Lower leg skin (tissue), 4 donors: Measurements from ENCODE around the gene DPP6. TPM values are rescaled to one million over a fixed set of nuclear protein-coding genes. Genes with fewer than 3 reads are reported as not detected.

Source experiments
- DNase-seq, 2 donors: peaks; one replicate each; pipeline ENCODE4 v3.0.0-alpha.2; 2019; ENCODE audit warnings: low spot score in 2 of 2
- H3K4me3 ChIP-seq: fragments of 200-600 bp; sonication (generic); 2 replicates; pipeline ENCODE4 v1.5.1; 2017; ENCODE audit warnings: mild to moderate bottlenecking, low read depth; ENCODE audit not compliant: poor library complexity, severe bottlenecking
- POLR2A ChIP-seq, 2 donors: fragments of 450-650 bp; IDR thresholded peaks; one replicate each; pipeline ENCODE4 v1.6.1; 2016 to 2017; ENCODE audit warnings: antibody characterized with exemption in 2 of 2, mild to moderate bottlenecking in 1 of 2, moderate library complexity in 1 of 2
- WGBS, 2 donors: methylation state at CpG; one replicate each; pipeline ENCODE4 v1.1.5; 2018; 5-methylcytosine and 5-hydroxymethylcytosine counted together
- intact Hi-C: fragments of 100-400 bp; cut with DNase I; formaldehyde crosslinking; loops from one replicate; pipeline ENCODE4 v1.15.0; 2023; ENCODE audit warnings: low total_unique reads
- total RNA-seq, 4 donors: library from RNA; depleted of rRNA; stranded (reverse); fragments of >200 nt; gene quantifications; one replicate each; pipeline ENCODE4 v1.1.0, GENCODE V29; 2016
- TF ChIP-seq, protein P1 (sequence below), 3 donors: fragments of 450-650 bp; IDR thresholded peaks; one replicate each; pipeline ENCODE4 v1.5.1; 2016; ENCODE audit warnings: antibody characterized with exemption in 3 of 3, mild to moderate bottlenecking in 3 of 3, moderate library complexity in 2 of 3

Gene DPP6
- total RNA-seq, 4 donors from 2014 or later: 1.0 to 4.5 (median 2.9) TPM

DNA sequence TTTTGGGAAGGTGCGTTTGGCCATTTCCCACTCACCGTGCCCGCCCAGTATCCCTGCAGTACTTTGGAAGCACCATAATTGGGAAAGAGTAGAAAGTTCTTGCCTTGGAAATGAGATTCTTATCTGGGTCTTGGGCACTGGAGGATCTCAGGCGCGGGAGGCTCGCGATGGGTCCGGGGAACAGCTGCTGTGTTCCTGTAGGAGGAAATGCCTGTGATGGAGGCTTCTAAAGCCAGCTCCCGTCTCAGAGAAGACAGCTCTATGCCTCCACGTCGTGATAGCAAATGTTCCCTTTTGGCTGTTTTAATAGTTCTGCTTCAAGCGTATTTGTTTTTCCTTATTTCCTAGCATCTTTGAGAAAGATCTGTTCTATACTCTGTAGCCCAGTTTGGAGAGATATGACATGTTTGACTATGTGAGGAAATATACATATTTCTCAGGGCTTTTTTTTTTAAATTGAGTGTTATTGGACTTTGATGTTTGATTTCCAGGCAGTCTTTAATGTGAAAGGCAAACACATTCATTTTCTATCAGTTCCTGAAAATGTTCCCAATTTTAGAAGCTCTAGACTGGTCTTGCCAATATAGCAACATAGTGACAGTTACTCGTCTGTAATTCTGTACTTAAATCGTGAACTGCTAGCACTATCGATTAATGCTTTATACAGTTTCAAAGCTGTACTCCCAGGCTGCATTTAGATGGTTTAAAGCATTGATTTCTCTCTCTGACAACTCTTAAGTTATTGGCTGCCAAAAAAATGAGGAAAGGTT is 280.8 kb downstream of the DPP6 start:
- WGBS, 2 donors: 81% methylated on average over 15 of the region's 15 CpGs
- DNase-seq: no peak
- H3K4me3 ChIP-seq: no peak overlapping the region
- TF ChIP-seq POLR2A (IDR thresholded peaks at IDR 0.05): no peak
- TF ChIP-seq, protein P1, sequence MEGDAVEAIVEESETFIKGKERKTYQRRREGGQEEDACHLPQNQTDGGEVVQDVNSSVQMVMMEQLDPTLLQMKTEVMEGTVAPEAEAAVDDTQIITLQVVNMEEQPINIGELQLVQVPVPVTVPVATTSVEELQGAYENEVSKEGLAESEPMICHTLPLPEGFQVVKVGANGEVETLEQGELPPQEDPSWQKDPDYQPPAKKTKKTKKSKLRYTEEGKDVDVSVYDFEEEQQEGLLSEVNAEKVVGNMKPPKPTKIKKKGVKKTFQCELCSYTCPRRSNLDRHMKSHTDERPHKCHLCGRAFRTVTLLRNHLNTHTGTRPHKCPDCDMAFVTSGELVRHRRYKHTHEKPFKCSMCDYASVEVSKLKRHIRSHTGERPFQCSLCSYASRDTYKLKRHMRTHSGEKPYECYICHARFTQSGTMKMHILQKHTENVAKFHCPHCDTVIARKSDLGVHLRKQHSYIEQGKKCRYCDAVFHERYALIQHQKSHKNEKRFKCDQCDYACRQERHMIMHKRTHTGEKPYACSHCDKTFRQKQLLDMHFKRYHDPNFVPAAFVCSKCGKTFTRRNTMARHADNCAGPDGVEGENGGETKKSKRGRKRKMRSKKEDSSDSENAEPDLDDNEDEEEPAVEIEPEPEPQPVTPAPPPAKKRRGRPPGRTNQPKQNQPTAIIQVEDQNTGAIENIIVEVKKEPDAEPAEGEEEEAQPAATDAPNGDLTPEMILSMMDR (IDR thresholded peaks at IDR 0.05): no peak
- intact Hi-C loops: no loop called here

DNA sequence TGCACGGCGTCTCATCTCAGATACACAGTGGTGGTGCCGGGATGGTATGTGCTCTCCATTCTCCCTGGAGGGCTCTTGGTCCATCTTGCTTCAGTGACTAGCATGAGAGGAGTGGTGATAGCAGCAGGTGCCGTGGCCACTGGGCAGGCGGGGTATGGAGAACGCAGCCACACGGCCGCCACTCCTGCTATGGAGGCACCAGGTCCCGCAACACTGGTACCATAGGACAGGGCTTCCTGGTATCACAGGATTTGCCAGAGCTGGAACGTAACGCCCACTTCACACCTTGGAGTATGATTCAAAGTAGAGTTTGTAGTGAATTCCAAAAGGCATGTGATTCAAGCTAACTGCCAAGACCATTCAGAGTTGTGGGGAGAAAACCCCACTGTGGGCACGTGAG is 284.1 kb downstream of the DPP6 start:
- no peak for DNase-seq
- H3K4me3 ChIP-seq: no peak overlapping the region
- intact Hi-C loops: no loop called here
- WGBS, 2 donors: 89 to 90% methylated on average over 12 of the region's 12 CpGs
- TF ChIP-seq, protein P1 (IDR thresholded peaks at IDR 0.05): no peak
- TF ChIP-seq POLR2A (IDR thresholded peaks at IDR 0.05): no peak

DNA sequence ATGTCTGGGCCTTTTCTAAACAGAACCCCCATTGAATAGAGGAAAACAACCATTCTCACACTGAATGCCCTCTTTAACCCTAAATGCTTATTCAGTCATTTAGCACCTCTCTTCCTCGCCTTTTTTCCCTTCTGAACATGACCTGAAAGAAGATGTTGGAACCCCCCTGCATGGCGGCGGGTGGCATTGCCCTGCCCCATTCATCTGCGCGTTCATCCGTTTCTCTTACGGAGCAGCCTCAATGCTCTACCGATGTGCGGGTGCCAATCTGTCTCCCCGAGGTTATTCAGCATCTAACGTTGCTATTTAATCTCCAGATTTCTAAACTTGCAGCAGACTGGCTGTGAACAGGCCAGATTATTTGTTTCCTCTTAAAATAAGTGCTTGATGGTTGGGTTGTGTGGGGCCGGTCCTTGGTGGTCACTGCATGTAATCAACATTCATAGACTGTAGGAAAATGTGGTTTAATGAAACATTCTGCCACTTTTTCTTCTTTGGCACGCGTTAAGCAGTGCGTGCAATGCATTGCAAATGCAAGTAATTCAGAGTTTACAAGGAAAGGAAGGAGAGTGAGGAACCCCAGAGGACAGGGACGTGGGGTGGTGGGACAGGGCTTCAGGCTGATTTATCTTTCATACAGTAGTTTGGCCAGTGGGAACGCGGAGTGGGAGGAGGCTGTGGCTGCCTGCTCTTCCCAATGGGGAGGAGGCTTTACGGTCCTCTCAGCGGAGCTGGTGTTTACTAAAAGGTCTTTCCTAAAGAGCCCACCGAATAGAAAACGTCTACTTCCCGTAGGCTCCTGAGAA is 286.7 kb downstream of the DPP6 start:
- no peak for DNase-seq
- intact Hi-C loops: no loop called here
- H3K4me3 ChIP-seq: no peak overlapping the region
- TF ChIP-seq, protein P1 (IDR thresholded peaks at IDR 0.05): no peak
- no peak for TF ChIP-seq POLR2A (IDR thresholded peaks at IDR 0.05)
- 68 to 75% methylated on average over 23 of the region's 23 CpGs for WGBS, 2 donors

DNA sequence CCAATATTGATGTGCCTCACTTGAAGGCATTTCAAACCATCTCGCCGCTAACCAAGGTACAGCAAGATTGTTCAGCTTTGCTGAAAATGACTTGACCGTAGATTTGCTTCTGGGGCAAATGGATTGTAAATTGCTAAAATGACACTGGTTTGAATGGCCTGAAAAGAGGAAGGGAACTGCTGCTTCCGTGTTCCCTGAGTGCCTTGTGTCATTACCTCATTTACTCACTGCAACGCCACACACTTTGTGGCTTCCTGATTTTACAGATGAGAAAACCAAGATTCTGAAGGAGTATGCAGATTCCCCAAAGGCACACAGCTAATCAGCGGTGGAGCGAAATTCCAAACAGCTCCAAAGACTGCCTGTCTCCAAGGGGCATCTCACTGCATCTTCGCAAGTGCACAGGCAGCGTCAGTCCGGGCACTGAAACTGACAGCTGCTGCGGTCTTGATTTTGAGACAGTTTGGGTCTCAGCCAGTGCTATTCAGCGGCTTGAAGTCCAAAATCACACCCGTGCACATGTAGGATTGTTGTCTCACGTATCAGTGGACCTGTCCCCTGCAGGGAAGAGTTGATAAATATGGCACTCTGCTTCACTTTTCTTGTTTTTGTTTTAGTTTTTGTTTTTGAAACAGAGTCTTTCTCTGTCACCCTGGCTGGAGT is 290.9 kb downstream of the DPP6 start:
- intact Hi-C loops: no loop called here
- WGBS, 2 donors: 68 to 80% methylated on average over 14 of the region's 14 CpGs
- TF ChIP-seq, protein P1 (IDR thresholded peaks at IDR 0.05): no peak
- no peak for TF ChIP-seq POLR2A (IDR thresholded peaks at IDR 0.05)
- H3K4me3 ChIP-seq: no peak overlapping the region
- no peak for DNase-seq

DNA sequence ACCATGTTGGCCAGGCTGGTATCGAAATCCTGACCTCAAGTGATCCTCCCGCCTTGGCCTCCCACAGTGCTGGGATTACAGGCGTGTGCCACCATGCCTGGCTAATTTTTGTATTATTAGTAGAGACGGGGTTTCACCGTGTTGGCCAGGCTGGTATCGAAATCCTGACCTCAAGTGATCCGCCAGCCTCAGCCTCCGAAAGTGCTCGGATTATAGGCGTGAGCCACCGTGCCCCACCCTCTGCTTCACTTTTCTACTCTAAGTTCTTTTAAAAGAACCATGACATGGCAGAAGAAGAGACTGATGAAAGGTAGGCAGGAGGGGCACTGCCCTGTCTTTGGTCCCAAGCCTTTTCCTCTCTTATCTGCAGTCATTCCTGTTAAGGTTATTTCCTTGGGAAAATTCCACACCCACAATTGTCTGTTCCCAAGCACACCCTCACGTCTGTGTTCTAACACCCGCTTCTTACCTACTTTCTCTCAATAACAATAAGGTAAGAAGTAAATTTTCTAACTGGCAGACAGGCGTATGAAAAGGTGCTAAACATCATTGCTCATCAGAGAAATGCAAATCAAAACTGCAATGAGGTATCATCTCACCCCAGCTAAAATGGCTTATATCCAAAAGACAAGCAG is 291.7 kb downstream of the DPP6 start:
- H3K4me3 ChIP-seq: no peak overlapping the region
- no peak for DNase-seq
- TF ChIP-seq, protein P1 (IDR thresholded peaks at IDR 0.05): no peak
- TF ChIP-seq POLR2A (IDR thresholded peaks at IDR 0.05): no peak
- intact Hi-C loops: no loop called here
- 89 to 92% methylated on average over 14 of the region's 14 CpGs for WGBS, 2 donors
